Measurements from ENCODE around the gene PRKCH.

Gene PRKCH

GRCh38 chr14:61563880-61564617, 242.7 kb downstream of the PRKCH start (continued):
- no peak for TF ChIP-seq ZNF292 (tag by site-specific recombination; IDR thresholded peaks at IDR 0.05; ENCODE audit: borderline replicate concordance, low read depth)

- CTCF ChIA-PET, result no interaction called here
- no peaks in the 10 kb centered on the region for H3K36me3 ChIP-seq (ENCODE audit: control insufficient read depth in 2 of 2, insufficient read depth in 1 of 2, low read length in 2 of 2)
- H3K27ac ChIP-seq (ENCODE audit: extremely low read depth, low read depth, low read length), result no peak overlapping the region; the same call in 1 of the 2 replicates
- peaks cover 23% of the 10 kb centered on the region for H3K4me1 ChIP-seq (ENCODE audit: control insufficient read depth, insufficient read depth, low read length)
- no peak overlapping the region for H3K4me3 ChIP-seq (ENCODE audit: low read depth, low read length)
- POLR2A ChIA-PET, result no interaction called here
- H3K9me3 ChIP-seq (ENCODE audit: control insufficient read depth, insufficient read depth, low read depth, low read length), result no peaks in the 10 kb centered on the region
- TF ChIP-seq ZNF341 (tag by site-specific recombination; IDR thresholded peaks at IDR 0.05; ENCODE audit: low read depth) (no peak), ZNF140 (tag by site-specific recombination; IDR thresholded peaks at IDR 0.05) (no peak), ZNF785 (tag by site-specific recombination; IDR thresholded peaks at IDR 0.05) (no peak), ZFP37 (tag by site-specific recombination; IDR thresholded peaks at IDR 0.05) (no peak)
- TF ChIP-seq, protein P1, sequence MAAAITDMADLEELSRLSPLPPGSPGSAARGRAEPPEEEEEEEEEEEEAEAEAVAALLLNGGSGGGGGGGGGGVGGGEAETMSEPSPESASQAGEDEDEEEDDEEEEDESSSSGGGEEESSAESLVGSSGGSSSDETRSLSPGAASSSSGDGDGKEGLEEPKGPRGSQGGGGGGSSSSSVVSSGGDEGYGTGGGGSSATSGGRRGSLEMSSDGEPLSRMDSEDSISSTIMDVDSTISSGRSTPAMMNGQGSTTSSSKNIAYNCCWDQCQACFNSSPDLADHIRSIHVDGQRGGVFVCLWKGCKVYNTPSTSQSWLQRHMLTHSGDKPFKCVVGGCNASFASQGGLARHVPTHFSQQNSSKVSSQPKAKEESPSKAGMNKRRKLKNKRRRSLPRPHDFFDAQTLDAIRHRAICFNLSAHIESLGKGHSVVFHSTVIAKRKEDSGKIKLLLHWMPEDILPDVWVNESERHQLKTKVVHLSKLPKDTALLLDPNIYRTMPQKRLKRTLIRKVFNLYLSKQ (tag by site-specific recombination; IDR thresholded peaks at IDR 0.05; ENCODE audit: borderline replicate concordance), result no peak
These were observed 243.3 kb downstream of the PRKCH start for GRCh38 chr14:61564618-61565091.

DNA sequence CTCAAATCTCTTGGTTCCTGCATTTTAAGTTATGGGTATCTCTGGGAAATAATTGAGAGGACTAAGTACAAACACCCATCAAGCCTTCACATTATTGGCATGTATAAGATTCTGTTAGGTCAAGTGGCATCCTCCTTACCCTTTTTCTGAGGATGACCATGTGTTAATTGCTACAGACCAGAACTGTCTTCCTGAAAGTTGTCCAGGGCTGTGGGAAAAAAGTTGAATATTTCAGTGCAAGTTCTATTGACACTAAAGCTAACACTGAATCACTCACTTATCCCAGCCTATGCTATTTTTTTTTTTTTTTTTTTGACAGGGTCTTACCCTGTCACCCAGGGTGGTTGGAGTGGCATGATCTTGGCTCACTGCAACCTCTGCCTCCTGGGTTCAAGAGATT, 243.8 kb downstream of the PRKCH start:
- no peak overlapping the region for H3K4me3 ChIP-seq (ENCODE audit: low read depth, low read length)
- no peaks in the 10 kb centered on the region for H3K9me3 ChIP-seq (ENCODE audit: control insufficient read depth, insufficient read depth, low read depth, low read length)
- ChIA-PET POLR2A (interaction anchor here (0.7 kb wide), 1 partner anchor 106 kb away, joined by 4 read pairs; no protein-coding TSS in a partner anchor), CTCF (no interaction called here)
- no peak overlapping the region for H3K27ac ChIP-seq (ENCODE audit: extremely low read depth, low read depth, low read length)
- peaks cover 18% of the 10 kb centered on the region for H3K4me1 ChIP-seq (ENCODE audit: control insufficient read depth, insufficient read depth, low read length)
- no peak for TF ChIP-seq ZNF121 (tag by site-specific recombination; IDR thresholded peaks at IDR 0.05)
- TF ChIP-seq ZNF24 (tag by site-specific recombination; IDR thresholded peaks at IDR 0.05), result no peak
- no peak for TF ChIP-seq ZNF274 (IDR thresholded peaks at IDR 0.05; ENCODE audit: low read length)
- TF ChIP-seq ZNF274 (tag by site-specific recombination; IDR thresholded peaks at IDR 0.05; ENCODE audit: borderline replicate concordance), result no peak
- TF ChIP-seq ZNF513 (tag by site-specific recombination; IDR thresholded peaks at IDR 0.05), result no peak
- TF ChIP-seq ZNF610 (tag by site-specific recombination; IDR thresholded peaks at IDR 0.05; ENCODE audit: borderline replicate concordance), result no peak
- TF ChIP-seq ZNF157 (tag by site-specific recombination; IDR thresholded peaks at IDR 0.05), result no peak
- no peak for TF ChIP-seq ZNF560 (tag by site-specific recombination; IDR thresholded peaks at IDR 0.05; ENCODE audit: borderline replicate concordance)
- no peak for TF ChIP-seq OVOL3 (tag by site-specific recombination; IDR thresholded peaks at IDR 0.05)
- no peak for TF ChIP-seq ZNF548 (tag by site-specific recombination; IDR thresholded peaks at IDR 0.05)
- no peak for TF ChIP-seq ZNF223 (tag by site-specific recombination; IDR thresholded peaks at IDR 0.05)
- no peak for TF ChIP-seq ZNF558 (tag by site-specific recombination; IDR thresholded peaks at IDR 0.05)
- TF ChIP-seq, protein P2, sequence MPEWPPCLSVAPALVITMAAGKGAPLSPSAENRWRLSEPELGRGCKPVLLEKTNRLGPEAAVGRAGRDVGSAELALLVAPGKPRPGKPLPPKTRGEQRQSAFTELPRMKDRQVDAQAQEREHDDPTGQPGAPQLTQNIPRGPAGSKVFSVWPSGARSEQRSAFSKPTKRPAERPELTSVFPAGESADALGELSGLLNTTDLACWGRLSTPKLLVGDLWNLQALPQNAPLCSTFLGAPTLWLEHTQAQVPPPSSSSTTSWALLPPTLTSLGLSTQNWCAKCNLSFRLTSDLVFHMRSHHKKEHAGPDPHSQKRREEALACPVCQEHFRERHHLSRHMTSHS (tag by site-specific recombination; IDR thresholded peaks at IDR 0.05), result no peak
- TF ChIP-seq ZFHX2 (tag by site-specific recombination; conservative IDR thresholded peaks at IDR 0.05), result no peak
- no peak for TF ChIP-seq ZNF19 (tag by site-specific recombination; IDR thresholded peaks at IDR 0.05; ENCODE audit: low read depth)
- TF ChIP-seq ZNF324 (tag by site-specific recombination; IDR thresholded peaks at IDR 0.05), result no peak
- TF ChIP-seq ZNF555 (tag by site-specific recombination; conservative IDR thresholded peaks at IDR 0.05), result no peak
- no peak for TF ChIP-seq ZNF138 (tag by site-specific recombination; IDR thresholded peaks at IDR 0.05; ENCODE audit: borderline replicate concordance)
- no peak for TF ChIP-seq MYNN (tag by site-specific recombination; IDR thresholded peaks at IDR 0.05; ENCODE audit: borderline replicate concordance)
- no peak for TF ChIP-seq ZNF394 (tag by site-specific recombination; IDR thresholded peaks at IDR 0.05; ENCODE audit: borderline replicate concordance)
- H3K36me3 ChIP-seq (ENCODE audit: control insufficient read depth in 2 of 2, insufficient read depth in 1 of 2, low read length in 2 of 2), result no peaks in the 10 kb centered on the region
